HFFc6 (cell line): Measurements from ENCODE around the gene KSR2. TPM values are rescaled to one million over a fixed set of nuclear protein-coding genes. Genes with fewer than 3 reads are reported as not detected.

Source experiments
- DNase-seq: peaks from one replicate; pipeline ENCODE4 v3.0.0-alpha.2; 2018
- H3K27ac Mint-ChIP-seq: 2 replicates; pipeline ENCODE4 v1.8.0; 2020; ENCODE audit warnings: mild to moderate bottlenecking, mixed read lengths
- H3K27me3 Mint-ChIP-seq: 2 replicates; pipeline ENCODE4 v1.8.0; 2021; ENCODE audit warnings: mild to moderate bottlenecking, moderate library complexity, mixed read lengths; ENCODE audit not compliant: insufficient read depth
- H3K36me3 Mint-ChIP-seq: 2 replicates; pipeline ENCODE4 v1.8.0; 2021; ENCODE audit warnings: low read depth, mixed read lengths
- H3K4me1 Mint-ChIP-seq: 2 replicates; pipeline ENCODE4 v1.8.0; 2020; ENCODE audit warnings: low read depth, mixed read lengths
- H3K4me3 Mint-ChIP-seq: 2 replicates; pipeline ENCODE4 v1.8.0; 2020; ENCODE audit warnings: mild to moderate bottlenecking, moderate library complexity, mixed read lengths
- H3K9me3 Mint-ChIP-seq: 2 replicates; pipeline ENCODE4 v1.8.0; 2020; ENCODE audit warnings: mild to moderate bottlenecking, mixed read lengths
- total RNA-seq, 6 experiments: library from RNA; stranded (reverse); fragmentation: NEBNext Ultra II Directional; extraction: Animal tissue kit (Norgen Biotek cat#: 25700); gene quantifications; 2 replicates in 1 of 6; 3 replicates in 5 of 6; pipeline ENCODE4 v1.2.3, GENCODE V29; 2021
- TF ChIP-seq, protein P1 (sequence below): fragments of 200-600 bp; sonication (generic); IDR thresholded peaks from 2 replicates; pipeline ENCODE4 v1.5.0; 2021; ENCODE audit warnings: antibody characterized with exemption, mild to moderate bottlenecking

The KSR2 gene
- total RNA-seq, 6 experiments from 2014 or later = 0.09 to 0.22 (median 0.12) TPM; not detected in 2

DNA sequence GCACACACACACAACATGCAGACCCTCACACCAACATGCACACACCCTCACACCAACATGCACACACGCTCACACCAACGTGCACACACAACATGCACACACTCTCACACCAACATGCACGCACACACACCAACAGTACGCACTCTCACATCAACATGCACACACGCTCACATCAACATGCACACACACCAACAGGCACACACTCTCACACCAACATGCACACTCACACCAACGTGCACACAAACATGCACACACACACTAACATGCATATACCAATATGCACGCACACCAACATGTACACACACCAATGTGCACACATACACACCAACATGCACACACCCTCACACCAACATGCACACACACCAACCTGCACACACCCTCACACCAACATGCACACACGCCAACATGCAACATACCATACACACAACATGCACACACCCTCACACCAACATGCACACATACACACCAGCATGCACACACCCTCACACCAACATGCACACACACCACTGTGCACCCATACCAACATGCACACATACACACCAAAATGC lies 175.8 kb downstream of the KSR2 start:
- Mint-ChIP-seq H3K9me3 (peaks cover 10% of the 10 kb centered on the region; the same call in 1 of the 2 replicates), H3K4me3 (no peak overlapping the region), H3K27ac (no peak overlapping the region), H3K36me3 (no peaks in the 10 kb centered on the region), H3K27me3 (no peaks in the 10 kb centered on the region; the same call in 1 of the 2 replicates), H3K4me1 (no peaks in the 10 kb centered on the region)
- TF ChIP-seq, protein P1, sequence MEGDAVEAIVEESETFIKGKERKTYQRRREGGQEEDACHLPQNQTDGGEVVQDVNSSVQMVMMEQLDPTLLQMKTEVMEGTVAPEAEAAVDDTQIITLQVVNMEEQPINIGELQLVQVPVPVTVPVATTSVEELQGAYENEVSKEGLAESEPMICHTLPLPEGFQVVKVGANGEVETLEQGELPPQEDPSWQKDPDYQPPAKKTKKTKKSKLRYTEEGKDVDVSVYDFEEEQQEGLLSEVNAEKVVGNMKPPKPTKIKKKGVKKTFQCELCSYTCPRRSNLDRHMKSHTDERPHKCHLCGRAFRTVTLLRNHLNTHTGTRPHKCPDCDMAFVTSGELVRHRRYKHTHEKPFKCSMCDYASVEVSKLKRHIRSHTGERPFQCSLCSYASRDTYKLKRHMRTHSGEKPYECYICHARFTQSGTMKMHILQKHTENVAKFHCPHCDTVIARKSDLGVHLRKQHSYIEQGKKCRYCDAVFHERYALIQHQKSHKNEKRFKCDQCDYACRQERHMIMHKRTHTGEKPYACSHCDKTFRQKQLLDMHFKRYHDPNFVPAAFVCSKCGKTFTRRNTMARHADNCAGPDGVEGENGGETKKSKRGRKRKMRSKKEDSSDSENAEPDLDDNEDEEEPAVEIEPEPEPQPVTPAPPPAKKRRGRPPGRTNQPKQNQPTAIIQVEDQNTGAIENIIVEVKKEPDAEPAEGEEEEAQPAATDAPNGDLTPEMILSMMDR = no peak
- DNase-seq = no peak

- Mint-ChIP-seq H3K27ac (no peak overlapping the region), H3K36me3 (no peaks in the 10 kb centered on the region), H3K27me3 (no peaks in the 10 kb centered on the region; the same call in 1 of the 2 replicates), H3K4me1 (no peaks in the 10 kb centered on the region), H3K9me3 (peaks cover 10% of the 10 kb centered on the region; the same call in 1 of the 2 replicates), H3K4me3 (no peak overlapping the region)
- DNase-seq = no peak
- TF ChIP-seq, protein P1 = no peak
Measured at GRCh38 chr12:117792471-117792870, 176.3 kb downstream of the KSR2 start.

- no peak overlapping the region for H3K4me3 Mint-ChIP-seq
- H3K27ac Mint-ChIP-seq = no peak overlapping the region
- no peaks in the 10 kb centered on the region; the same call in 1 of the 2 replicates for H3K27me3 Mint-ChIP-seq
- no peaks in the 10 kb centered on the region; the same call in 1 of the 2 replicates for H3K9me3 Mint-ChIP-seq
- no peaks in the 10 kb centered on the region for H3K4me1 Mint-ChIP-seq
- TF ChIP-seq, protein P1 = no peak
- no peaks in the 10 kb centered on the region for H3K36me3 Mint-ChIP-seq
- DNase-seq = no peak
Measured at GRCh38 chr12:117790948-117791347, 177.8 kb downstream of the KSR2 start.

GRCh38 chr12:117790198-117790597 lies 178.6 kb downstream of the KSR2 start:
- TF ChIP-seq, protein P1 = no peak
- H3K27ac Mint-ChIP-seq = no peak overlapping the region
- no peaks in the 10 kb centered on the region for H3K36me3 Mint-ChIP-seq
- H3K4me3 Mint-ChIP-seq = no peak overlapping the region
- no peaks in the 10 kb centered on the region; the same call in 1 of the 2 replicates for H3K27me3 Mint-ChIP-seq
- no peak for DNase-seq
- H3K4me1 Mint-ChIP-seq = no peaks in the 10 kb centered on the region
- H3K9me3 Mint-ChIP-seq = peaks cover 6% of the 10 kb centered on the region; the same call in 1 of the 2 replicates

GRCh38 chr12:117789195-117789912 lies 179.4 kb downstream of the KSR2 start:
- Mint-ChIP-seq H3K4me3 (no peak overlapping the region), H3K9me3 (peaks cover 12% of the 10 kb centered on the region; the same call in 1 of the 2 replicates), H3K36me3 (no peaks in the 10 kb centered on the region), H3K4me1 (no peaks in the 10 kb centered on the region), H3K27me3 (no peaks in the 10 kb centered on the region; the same call in 1 of the 2 replicates), H3K27ac (no peak overlapping the region)
- DNase-seq = no peak
- TF ChIP-seq, protein P1 = no peak
